ENCODE measurements around the gene ZBTB7C. TPM values are rescaled to one million over a fixed set of nuclear protein-coding genes. Genes with fewer than 3 reads are reported as not detected.

ZBTB7C gene
- total RNA-seq, 1 donor from 2014 or later: not detected

DNA sequence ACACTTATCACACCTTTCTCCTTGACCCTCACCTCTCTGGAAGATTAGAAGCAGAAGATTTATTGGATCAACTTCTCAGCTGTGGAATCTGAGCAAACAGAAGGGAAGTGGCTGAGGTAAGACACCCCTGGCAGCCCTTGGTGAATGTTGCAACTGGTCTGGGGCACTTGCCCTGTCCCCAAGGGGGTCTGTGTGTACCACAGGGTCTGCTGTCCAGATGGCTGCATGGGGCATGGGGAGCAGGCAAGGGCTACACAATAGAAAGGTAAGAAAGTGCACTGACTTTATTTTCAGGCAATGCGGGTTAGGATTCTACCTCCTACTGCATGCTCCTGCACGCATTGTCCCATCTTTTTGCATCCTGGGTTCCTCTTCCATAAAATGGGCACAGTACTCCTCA, 240.3 kb downstream of the ZBTB7C start:
- TF ChIP-seq, protein P1, sequence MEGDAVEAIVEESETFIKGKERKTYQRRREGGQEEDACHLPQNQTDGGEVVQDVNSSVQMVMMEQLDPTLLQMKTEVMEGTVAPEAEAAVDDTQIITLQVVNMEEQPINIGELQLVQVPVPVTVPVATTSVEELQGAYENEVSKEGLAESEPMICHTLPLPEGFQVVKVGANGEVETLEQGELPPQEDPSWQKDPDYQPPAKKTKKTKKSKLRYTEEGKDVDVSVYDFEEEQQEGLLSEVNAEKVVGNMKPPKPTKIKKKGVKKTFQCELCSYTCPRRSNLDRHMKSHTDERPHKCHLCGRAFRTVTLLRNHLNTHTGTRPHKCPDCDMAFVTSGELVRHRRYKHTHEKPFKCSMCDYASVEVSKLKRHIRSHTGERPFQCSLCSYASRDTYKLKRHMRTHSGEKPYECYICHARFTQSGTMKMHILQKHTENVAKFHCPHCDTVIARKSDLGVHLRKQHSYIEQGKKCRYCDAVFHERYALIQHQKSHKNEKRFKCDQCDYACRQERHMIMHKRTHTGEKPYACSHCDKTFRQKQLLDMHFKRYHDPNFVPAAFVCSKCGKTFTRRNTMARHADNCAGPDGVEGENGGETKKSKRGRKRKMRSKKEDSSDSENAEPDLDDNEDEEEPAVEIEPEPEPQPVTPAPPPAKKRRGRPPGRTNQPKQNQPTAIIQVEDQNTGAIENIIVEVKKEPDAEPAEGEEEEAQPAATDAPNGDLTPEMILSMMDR (IDR thresholded peaks at IDR 0.05): no peak
- DNase-seq: no peak
- Mint-ChIP-seq H3K36me3 (ENCODE audit: low read depth) (no peaks in the 10 kb centered on the region), H3K4me3 (no peak overlapping the region), H3K9me3 (no peaks in the 10 kb centered on the region), H3K4me1 (no peaks in the 10 kb centered on the region), H3K27ac (no peak overlapping the region), H3K27me3 (peaks cover 47% of the 10 kb centered on the region)
- intact Hi-C loops (cut with micrococcal nuclease): loop anchor here (10.0 kb wide), 1 partner anchor 234 kb away; the partner anchor contains the start of gene SMAD2
- no peak for ATAC-seq (ENCODE audit: low read depth)
- ChIA-PET POLR2A (no interaction called here), CTCF (no interaction called here)

DNA sequence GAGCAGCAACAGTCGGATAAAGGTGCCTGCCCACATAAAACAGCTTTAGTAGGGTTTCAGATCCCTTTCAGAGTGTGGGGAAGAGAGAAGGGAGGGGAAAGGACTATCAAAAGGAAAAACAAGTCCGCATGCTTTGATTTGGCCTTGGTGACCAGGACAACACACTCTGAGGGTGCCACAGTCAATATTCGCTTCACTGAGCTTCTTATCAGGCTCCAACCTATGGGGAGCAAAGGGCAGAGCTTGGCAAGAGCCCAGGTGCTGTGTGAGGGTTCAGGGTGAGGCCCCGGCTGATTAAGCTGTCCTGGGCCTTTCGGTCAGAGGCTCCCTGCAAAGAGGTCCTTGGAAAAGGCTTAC, 241.3 kb downstream of the ZBTB7C start:
- ChIA-PET POLR2A (no interaction called here), CTCF (no interaction called here)
- H3K36me3 Mint-ChIP-seq (ENCODE audit: low read depth): no peaks in the 10 kb centered on the region
- intact Hi-C loops (cut with micrococcal nuclease): loop anchor here (10.0 kb wide), 1 partner anchor 233 kb away; the partner anchor contains the start of gene SMAD2
- H3K27me3 Mint-ChIP-seq: peaks cover 48% of the 10 kb centered on the region
- TF ChIP-seq, protein P1 (IDR thresholded peaks at IDR 0.05): no peak
- H3K4me3 Mint-ChIP-seq: no peak overlapping the region
- DNase-seq: no peak
- H3K4me1 Mint-ChIP-seq: no peaks in the 10 kb centered on the region
- no peak for ATAC-seq (ENCODE audit: low read depth)
- no peaks in the 10 kb centered on the region for H3K9me3 Mint-ChIP-seq
- H3K27ac Mint-ChIP-seq: no peak overlapping the region

DNA sequence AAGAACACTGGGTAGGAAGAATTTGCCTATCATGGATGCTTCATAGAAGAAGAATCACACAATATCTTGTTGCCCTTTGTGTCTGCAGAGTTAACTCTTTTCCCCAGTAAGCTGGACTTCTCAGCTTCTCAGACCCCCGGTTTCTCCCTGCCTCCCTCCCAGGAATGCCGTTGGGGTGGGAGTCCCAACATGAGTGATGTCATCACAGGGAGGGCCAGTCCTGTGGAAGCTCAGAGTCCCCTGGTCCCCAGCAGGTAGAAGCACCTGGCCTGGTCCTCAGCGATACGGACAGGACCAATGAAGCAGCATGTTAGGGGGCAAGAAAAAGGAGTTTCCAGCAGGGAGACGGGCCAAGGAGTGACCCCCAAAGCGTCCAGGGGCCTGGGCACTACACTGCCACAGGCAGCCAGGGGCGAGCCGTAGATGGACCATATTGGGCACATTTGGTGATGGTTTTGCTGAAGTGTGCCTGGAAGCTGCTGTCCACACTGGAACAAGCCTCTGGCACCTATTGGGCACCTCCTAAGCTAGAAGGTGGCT, 242.8 kb downstream of the ZBTB7C start:
- intact Hi-C loops (cut with micrococcal nuclease): loop anchor here (10.0 kb wide), 1 partner anchor 232 kb away; the partner anchor contains the start of gene SMAD2
- TF ChIP-seq, protein P1 (IDR thresholded peaks at IDR 0.05): no peak
- ChIA-PET POLR2A (no interaction called here), CTCF (no interaction called here)
- Mint-ChIP-seq H3K4me1 (peaks cover 3% of the 10 kb centered on the region), H3K36me3 (ENCODE audit: low read depth) (no peaks in the 10 kb centered on the region), H3K27me3 (peaks cover 54% of the 10 kb centered on the region), H3K27ac (no peak overlapping the region), H3K9me3 (no peaks in the 10 kb centered on the region), H3K4me3 (no peak overlapping the region)
- no peak for ATAC-seq (ENCODE audit: low read depth)
- no peak for DNase-seq

DNA sequence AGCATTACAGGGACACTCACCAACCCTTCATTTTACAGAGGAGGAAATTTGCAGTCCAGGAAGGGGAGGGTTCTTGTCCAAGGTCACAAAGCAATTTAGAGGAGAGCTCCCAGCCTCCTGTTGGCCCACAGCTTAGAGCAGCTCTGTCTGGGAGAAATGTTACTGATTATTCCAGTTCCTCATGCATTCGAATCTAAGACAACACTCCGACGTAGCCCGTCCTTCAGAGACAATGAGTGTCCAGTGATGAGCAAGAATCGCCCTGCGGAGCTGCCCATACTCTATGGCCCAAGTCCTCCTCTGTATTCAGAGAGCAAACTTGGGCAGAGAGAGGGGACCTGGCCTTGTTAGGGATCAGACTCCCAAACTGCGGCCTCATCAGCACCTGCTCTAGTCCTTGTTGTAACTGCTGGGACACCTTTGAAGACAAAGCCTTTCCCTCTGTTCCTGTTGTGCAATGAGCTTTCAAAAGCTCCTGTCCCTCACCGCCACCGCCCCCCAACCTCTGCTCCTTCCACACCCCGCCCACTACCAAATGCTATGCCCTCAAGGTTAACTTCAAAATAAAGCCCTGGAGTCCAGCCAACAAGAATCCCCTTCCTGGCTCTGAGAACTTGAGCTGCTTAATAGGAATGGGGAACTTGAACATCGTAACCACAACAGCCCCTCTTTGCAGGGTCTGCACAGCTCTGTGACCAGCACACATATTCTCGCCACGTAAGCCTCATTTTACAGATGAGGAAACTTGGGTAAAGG, 243.9 kb downstream of the ZBTB7C start:
- H3K27ac Mint-ChIP-seq: no peak overlapping the region
- CTCF ChIA-PET: no interaction called here
- intact Hi-C loops (cut with micrococcal nuclease): loop anchor here (10.0 kb wide), 1 partner anchor 230 kb away; the partner anchor contains the start of gene SMAD2

DNA sequence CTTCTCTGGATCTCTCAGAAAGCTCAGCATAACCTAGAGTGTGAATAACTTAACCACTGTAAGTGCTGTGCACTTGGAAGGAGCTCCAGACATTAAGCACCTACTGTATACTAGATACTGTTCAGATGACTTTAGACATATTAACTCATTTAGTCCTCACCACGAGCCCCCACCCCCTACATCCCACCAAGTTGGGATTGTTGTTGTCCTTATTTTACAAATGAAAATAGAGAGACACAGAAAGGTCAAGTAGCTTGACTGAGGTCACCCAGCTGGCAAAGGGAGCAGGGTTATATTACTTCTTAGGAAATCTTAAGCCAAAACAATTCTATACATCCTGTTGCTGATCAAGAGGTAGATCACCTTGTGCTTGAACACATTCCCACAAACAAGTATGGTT, 244.5 kb downstream of the ZBTB7C start:
- DNase-seq (no peak), ATAC-seq (ENCODE audit: low read depth) (no peak)
- intact Hi-C loops (cut with micrococcal nuclease): loop anchor here (10.0 kb wide), 1 partner anchor 230 kb away; the partner anchor contains the start of gene SMAD2
- Mint-ChIP-seq H3K9me3 (no peaks in the 10 kb centered on the region), H3K4me1 (peaks cover 7% of the 10 kb centered on the region), H3K27ac (no peak overlapping the region), H3K36me3 (ENCODE audit: low read depth) (no peaks in the 10 kb centered on the region), H3K4me3 (no peak overlapping the region), H3K27me3 (peaks cover 58% of the 10 kb centered on the region)
- POLR2A ChIA-PET: no interaction called here
- TF ChIP-seq, protein P1 (IDR thresholded peaks at IDR 0.05): no peak
- CTCF ChIA-PET: no interaction called here

More for the DNA sequence above, 243.9 kb downstream of the ZBTB7C start:
- TF ChIP-seq, protein P1 (IDR thresholded peaks at IDR 0.05): no peak
- H3K36me3 Mint-ChIP-seq (ENCODE audit: low read depth): no peaks in the 10 kb centered on the region
- peaks cover 55% of the 10 kb centered on the region for H3K27me3 Mint-ChIP-seq
- H3K4me3 Mint-ChIP-seq: no peak overlapping the region
- POLR2A ChIA-PET: no interaction called here
- DNase-seq (no peak), ATAC-seq (ENCODE audit: low read depth) (no peak)
- peaks cover 7% of the 10 kb centered on the region for H3K4me1 Mint-ChIP-seq
- no peaks in the 10 kb centered on the region for H3K9me3 Mint-ChIP-seq

Measured in activated B cell treated with CpG ODN at 0.5 μM for 24 hours (primary cell).